H1 (cell line): ENCODE data around the gene SRMS. TPM values are rescaled to one million over a fixed set of nuclear protein-coding genes. Genes with fewer than 3 reads are reported as not detected.

Source experiments
- E2F6 ChIP-seq: IDR thresholded peaks from 2 replicates; pipeline ENCODE4 v1.6.1; 2012; ENCODE audit warnings: inconsistent platforms
- HDAC6 ChIP-seq: IDR thresholded peaks from one replicate; pipeline ENCODE4 v1.7.1; 2012; ENCODE audit warnings: low read depth, mild to moderate bottlenecking, inconsistent platforms, low read length, moderate library complexity
- POLR2A ChIP-seq, 2 experiments: IDR thresholded peaks; 1 replicate in 1 of 2; 2 replicates in 1 of 2; pipeline ENCODE4 v1.6.1; 2011; ENCODE audit warnings: low read depth in 2 of 2, low read length in 2 of 2, mild to moderate bottlenecking in 2 of 2; ENCODE audit errors: control extremely low read depth in 1 of 2
- TAF7 ChIP-seq: optimal IDR thresholded peaks from 2 replicates; pipeline ENCODE3; 2011; ENCODE audit warnings: low read depth, mild to moderate bottlenecking, inconsistent platforms, low read length, moderate library complexity, borderline replicate concordance
- polyA plus RNA-seq, 7 experiments: library from polyadenylated mRNA; depleted of rRNA in 3 of 7; stranded (reverse) in 5 of 7; unstranded in 2 of 7; fragments of >200 nt in 5 of 7; fragments of 200-250 nt in 2 of 7; gene quantifications; 1 replicate in 5 of 7; 2 replicates in 1 of 7; 4 replicates in 1 of 7; pipeline versions ENCODE4 v1.2.1 to v1.2.3, GENCODE V29; 2011 to 2013; ENCODE audit warnings: missing spikeins in 2 of 7, mixed read lengths in 2 of 7
- total RNA-seq: library from RNA; stranded (reverse); fragmentation: NEBNext Ultra II Directional; extraction: Animal tissue kit (Norgen Biotek cat#: 25700); gene quantifications from 2 replicates; pipeline ENCODE4 v1.2.1, GENCODE V29; 2021

SRMS gene
- total and polyA plus RNA-seq, 2 of the 8 experiments (the other 6 are each of a cell fraction or from before 2014, with no cell fraction given), result 0.39 to 0.76 TPM

- TF ChIP-seq E2F6 (no peak), HDAC6 (no peak), POLR2A (IDR thresholded peaks at IDR 0.05; ENCODE audit: control extremely low read depth in 1 of 2, low read depth in 2 of 2, low read length in 2 of 2) (no peak), TAF7 (no peak)
These were observed 14.3 kb upstream of the SRMS start (continued) for GRCh38 chr20:63561624-63562396.
